BLaER1 treated with 17β-estradiol and CSF1 and Interleukin-3, amounts not matched to agents 10 nM and 100 nM (cell line): ENCODE results near the gene TRNP1.
"Not testable (repeated sequence)": the region's sequence is repeated elsewhere in the genome, so short reads cannot be mapped to it uniquely, and the experiment has no call there.

Experiments
- H3K27ac ChIP-seq, 11 experiments: shearing (Covaris generic); formaldehyde crosslinking; 2 replicates each; pipeline ENCODE4 v1.8.1; 2022
- H3K27me3 ChIP-seq, 11 experiments: shearing (Covaris generic); formaldehyde crosslinking; 2 replicates each; pipeline ENCODE4 v1.8.1; 2022
- H3K36me3 ChIP-seq, 11 experiments: shearing (Covaris generic); formaldehyde crosslinking; 2 replicates each; pipeline ENCODE4 v1.8.1; 2022
- H3K4me1 ChIP-seq, 10 experiments: shearing (Covaris generic); formaldehyde crosslinking; 2 replicates each; pipeline ENCODE4 v1.8.1; 2022
- H3K4me2 ChIP-seq, 11 experiments: shearing (Covaris generic); formaldehyde crosslinking; 2 replicates each; pipeline ENCODE4 v1.8.1; 2022
- H3K4me3 ChIP-seq, 10 experiments: shearing (Covaris generic); formaldehyde crosslinking; 2 replicates each; pipeline ENCODE4 v1.8.1; 2022
- H3K9ac ChIP-seq, 11 experiments: shearing (Covaris generic); formaldehyde crosslinking; 2 replicates each; pipeline ENCODE4 v1.8.1; 2022
- H3K9me3 ChIP-seq, 11 experiments: shearing (Covaris generic); formaldehyde crosslinking; replicated peaks in 1 of 11; 2 replicates each; pipeline ENCODE4 v1.8.1; 2022
- H4K20me1 ChIP-seq, 11 experiments: shearing (Covaris generic); formaldehyde crosslinking; 2 replicates each; pipeline ENCODE4 v1.8.1; 2022
- Cebpa-rat ChIP-seq, 11 experiments: shearing (Covaris generic); IDR thresholded peaks; 2 replicates each; pipeline ENCODE4 v1.8.1; 2022

Gene TRNP1

GRCh38 chr1:26981146-26981846 is 12.2 kb upstream of the TRNP1 start:
- Histone ChIP-seq H4K20me1 (no peaks in the 10 kb centered on the region), H3K9ac (no peak overlapping the region), H3K36me3 (no peaks in the 10 kb centered on the region), H3K27me3 (no peaks in the 10 kb centered on the region), H3K4me2 (no peak overlapping the region), H3K4me1 (peaks cover 0 to 8% (median 0%) of the 10 kb centered on the region in 10 experiments; a peak in 4 of 20 replicates), H3K4me3 (no peak overlapping the region), H3K27ac (no peak overlapping the region), H3K9me3 (no peaks in the 10 kb centered on the region)
- no peak for TF ChIP-seq Cebpa-rat (IDR thresholded peaks at IDR 0.05)

- Histone ChIP-seq H3K4me3 (no peak overlapping the region), H4K20me1 (no peaks in the 10 kb centered on the region), H3K27ac (no peak overlapping the region), H3K4me2 (no peak overlapping the region), H3K36me3 (no peaks in the 10 kb centered on the region), H3K27me3 (no peaks in the 10 kb centered on the region), H3K4me1 (peaks cover 0 to 11% (median 5%) of the 10 kb centered on the region in 10 experiments; a peak in 12 of 20 replicates), H3K9ac (no peak overlapping the region), H3K9me3 (no peaks in the 10 kb centered on the region)
- TF ChIP-seq Cebpa-rat (IDR thresholded peaks at IDR 0.05), result no peak
These were observed 9.6 kb upstream of the TRNP1 start for GRCh38 chr1:26983863-26984262.

GRCh38 chr1:26984291-26984690 is 9.2 kb upstream of the TRNP1 start:
- H4K20me1 ChIP-seq, result no peaks in the 10 kb centered on the region
- H3K27ac ChIP-seq, result no peak overlapping the region
- H3K4me3 ChIP-seq, result no peak overlapping the region
- no peak overlapping the region for H3K4me2 ChIP-seq
- no peaks in the 10 kb centered on the region for H3K27me3 ChIP-seq
- no peaks in the 10 kb centered on the region for H3K36me3 ChIP-seq
- H3K9ac ChIP-seq, result no peak overlapping the region
- no peaks in the 10 kb centered on the region; a peak in 1 of 22 replicates for H3K9me3 ChIP-seq
- peaks cover under 1 to 11% (median 6%) of the 10 kb centered on the region in 10 experiments; a peak in 13 of 20 replicates for H3K4me1 ChIP-seq
- TF ChIP-seq Cebpa-rat (IDR thresholded peaks at IDR 0.05), result no peak

- TF ChIP-seq Cebpa-rat (IDR thresholded peaks at IDR 0.05), result no peak
- no peak overlapping the region for H3K9ac ChIP-seq
- no peaks in the 10 kb centered on the region; a peak in 1 of 22 replicates for H3K9me3 ChIP-seq
- peaks cover 8 to 32% (median 19%) of the 10 kb centered on the region in 10 experiments; a peak in 18 of 20 replicates for H3K4me1 ChIP-seq
- no peaks in the 10 kb centered on the region for H4K20me1 ChIP-seq
- H3K27me3 ChIP-seq, result peaks cover 0 to under 1% (median 0%) of the 10 kb centered on the region in 11 experiments; a peak in 1 of 22 replicates
- peak overlapping the region in 1 of 11 experiments; percentile 28; a peak in 2 of 22 replicates for H3K4me2 ChIP-seq
- H3K27ac ChIP-seq, result no peak overlapping the region
- H3K4me3 ChIP-seq, result no peak overlapping the region
- no peaks in the 10 kb centered on the region for H3K36me3 ChIP-seq
These were observed 6.8 kb upstream of the TRNP1 start for GRCh38 chr1:26986658-26987057.

GRCh38 chr1:26989403-26990109 is 3.9 kb upstream of the TRNP1 start:
- H3K4me3 ChIP-seq, H3K9me3 ChIP-seq, H3K9ac ChIP-seq, H3K27ac ChIP-seq, H3K36me3 ChIP-seq, H4K20me1 ChIP-seq: not testable (repeated sequence)
- H3K27me3 ChIP-seq, result peaks cover 17 to 27% (median 19%) of the 10 kb centered on the region in 11 experiments
- TF ChIP-seq Cebpa-rat (IDR thresholded peaks at IDR 0.05), result peak in 1 of 11 experiments; percentile 11; a peak in 2 of 22 replicates
- H3K4me1 ChIP-seq, result peaks cover 25 to 52% (median 36%) of the 10 kb centered on the region in 10 experiments
- H3K4me2 ChIP-seq, result peak overlapping the region in 9 of 11 experiments; percentile 0 to 87 (median 42); a peak in 11 of 22 replicates

- 0 out of 22 replicates have a peak overlapping the region, but pooled peaks of 1 of the 11 experiments have one; percentile 23 for H3K27ac ChIP-seq
- peak overlapping the region in 1 of 10 experiments; percentile 23; a peak in 2 of 20 replicates for H3K4me3 ChIP-seq
- H3K27me3 ChIP-seq, result peaks cover 37 to 46% (median 39%) of the 10 kb centered on the region in 11 experiments
- no peak for TF ChIP-seq Cebpa-rat (IDR thresholded peaks at IDR 0.05)
- peaks cover 26 to 59% (median 40%) of the 10 kb centered on the region in 10 experiments for H3K4me1 ChIP-seq
- no peaks in the 10 kb centered on the region; a peak in 1 of 22 replicates for H3K9me3 ChIP-seq
- no peaks in the 10 kb centered on the region for H3K36me3 ChIP-seq
- H3K9ac ChIP-seq, result no peak overlapping the region
- H3K4me2 ChIP-seq, result peak overlapping the region; percentile 2 to 87 (median 48); a peak in 19 of 22 replicates
- H4K20me1 ChIP-seq, result peaks cover 0 to 23% (median 9%) of the 10 kb centered on the region in 11 experiments; a peak in 8 of 22 replicates
These were observed 2.0 kb upstream of the TRNP1 start for GRCh38 chr1:26991310-26992116.

GRCh38 chr1:26994020-26994786 is 711 bp downstream of the TRNP1 start:
- Histone ChIP-seq H3K9me3 (no peaks in the 10 kb centered on the region; a peak in 1 of 22 replicates), H3K36me3 (no peaks in the 10 kb centered on the region), H3K27ac (peak overlapping the region in 6 of 11 experiments; percentile 1 to 44 (median 28); a peak in 7 of 22 replicates), H3K4me2 (peak overlapping the region; percentile 89 to 100 (median 99)), H3K9ac (peak overlapping the region; percentile 52 to 75 (median 70)), H3K4me1 (peaks cover 33 to 72% (median 56%) of the 10 kb centered on the region in 10 experiments), H4K20me1 (peaks cover 0 to 26% (median 9%) of the 10 kb centered on the region in 11 experiments; a peak in 8 of 22 replicates), H3K27me3 (peaks cover 43 to 56% (median 48%) of the 10 kb centered on the region in 11 experiments), H3K4me3 (peak overlapping the region; percentile 58 to 82 (median 74))
- TF ChIP-seq Cebpa-rat (IDR thresholded peaks at IDR 0.05), result no peak
